ENCODE results near the gene SOAT2.

GRCh38 chr12:53062977-53063707, 40.1 kb upstream of the SOAT2 start:
- TF ChIP-seq EP300 (IDR thresholded peaks at IDR 0.05; ENCODE audit: borderline replicate concordance) (no peak), FOXM1 (IDR thresholded peaks at IDR 0.05; ENCODE audit: borderline replicate concordance, low read depth) (no peak), EGR1 (IDR thresholded peaks at IDR 0.05) (no peak), ZBTB7A (IDR thresholded peaks at IDR 0.05; ENCODE audit: low read depth) (no peak), MAX (IDR thresholded peaks at IDR 0.05) (no peak), TCF12 (IDR thresholded peaks at IDR 0.05; ENCODE audit: low read depth) (no peak), CREB1 (IDR thresholded peaks at IDR 0.05; ENCODE audit: low read depth) (no peak), TEAD4 (IDR thresholded peaks at IDR 0.05) (no peak), CEBPB (IDR thresholded peaks at IDR 0.05) (no peak), YY1 (IDR thresholded peaks at IDR 0.05; ENCODE audit: low read depth) (no peak), TAF1 (IDR thresholded peaks at IDR 0.05; ENCODE audit: low read depth) (no peak), RAD21 (IDR thresholded peaks at IDR 0.05; ENCODE audit: low read depth) (no peak)
